KBM-7 (cell line): ENCODE data around the gene NR2F1-AS1.
"Not testable (repeated sequence)": the region's sequence is repeated elsewhere in the genome, so short reads cannot be mapped to it uniquely, and the experiment has no call there.

ENCODE experiments used
- DNase-seq: peaks from one replicate; pipeline ENCODE4 v3.0.0-alpha.2; 2015
- in situ Hi-C: fragments of 300-500 bp; cut with MboI; formaldehyde crosslinking; loops from 2 replicates; pipeline ENCODE4 v1.14.3; 2020; ENCODE audit warnings: low sequenced_read_pairs, low pct_unique_long_range_greater_than_20kb, mixed read lengths

The NR2F1-AS1 gene

GRCh38 chr5:93462916-93463315 is 118.1 kb downstream of the NR2F1-AS1 start:
- DNase-seq, result no peak
- in situ Hi-C loops, result no loop called here

DNA sequence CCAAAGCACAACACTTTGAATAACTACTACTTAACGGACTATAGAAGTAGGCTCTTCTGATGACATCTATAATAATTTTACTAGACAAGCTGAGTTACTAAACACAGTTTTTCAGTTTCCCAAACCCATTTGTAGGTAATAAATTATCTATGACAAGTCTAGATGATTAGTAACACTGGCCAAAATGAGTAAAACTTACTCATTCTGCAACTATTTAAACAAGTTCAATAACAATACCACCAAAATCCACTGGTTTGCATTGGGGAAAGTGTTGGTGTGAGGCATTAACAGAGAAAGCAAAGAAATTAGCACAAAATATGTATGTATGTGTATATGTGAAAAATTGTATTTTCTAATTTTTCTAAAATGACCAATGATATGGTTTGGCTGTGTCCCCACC is 119.3 kb downstream of the NR2F1-AS1 start:
- in situ Hi-C loops, result no loop called here
- no peak for DNase-seq

- in situ Hi-C loops, result no loop called here
- no peak for DNase-seq
Measured at GRCh38 chr5:93460286-93460685, 120.7 kb downstream of the NR2F1-AS1 start.

DNA sequence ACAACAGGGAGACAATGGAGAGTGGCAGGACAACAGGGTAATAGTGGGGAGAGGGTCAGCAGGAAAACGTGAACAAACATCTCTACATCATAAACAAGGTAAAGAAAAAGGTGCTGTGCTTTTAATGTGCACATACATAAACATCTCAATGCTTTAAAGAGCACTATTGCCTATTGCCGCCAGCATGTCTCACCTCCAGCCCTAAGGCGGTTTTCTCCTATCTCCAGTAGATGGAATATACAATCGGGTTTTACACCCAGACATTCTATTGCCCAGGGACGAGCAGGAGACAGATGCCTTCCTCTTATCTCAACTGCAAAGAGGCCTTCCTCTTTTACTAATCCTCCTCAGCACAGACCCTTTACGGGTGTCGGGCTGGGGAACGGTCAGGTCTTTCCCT is 124.2 kb downstream of the NR2F1-AS1 start:
- peak; percentile 34 for DNase-seq
- in situ Hi-C loops, result not testable (repeated sequence)

GRCh38 chr5:93454896-93455295 is 126.1 kb downstream of the NR2F1-AS1 start:
- DNase-seq, result no peak
- in situ Hi-C loops, result no loop called here

DNA sequence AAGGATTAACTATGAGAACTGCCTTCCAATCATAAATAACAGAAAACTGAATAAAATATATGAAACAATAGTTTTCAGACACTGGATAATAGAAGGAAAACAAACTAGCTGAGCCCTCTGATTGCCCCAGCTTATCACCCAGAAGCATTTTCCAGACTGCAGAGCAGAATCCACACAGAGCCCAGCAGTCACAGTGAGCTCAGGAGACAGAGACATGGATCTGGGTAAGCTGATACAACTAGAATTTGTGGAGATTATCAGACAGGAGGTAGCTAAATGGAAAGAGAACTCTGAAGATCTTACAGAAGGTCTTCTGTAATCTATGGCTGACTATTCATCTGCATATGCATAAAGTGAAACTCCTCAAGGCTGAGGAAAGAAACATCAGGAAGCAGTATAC is 128.8 kb downstream of the NR2F1-AS1 start:
- in situ Hi-C loops, result no loop called here
- DNase-seq, result no peak

- in situ Hi-C loops, result no loop called here
- no peak for DNase-seq
Measured at GRCh38 chr5:93438124-93438523, 142.9 kb downstream of the NR2F1-AS1 start.

GRCh38 chr5:93436083-93436482 is 144.9 kb downstream of the NR2F1-AS1 start:
- DNase-seq, result no peak
- in situ Hi-C loops, result no loop called here

DNA sequence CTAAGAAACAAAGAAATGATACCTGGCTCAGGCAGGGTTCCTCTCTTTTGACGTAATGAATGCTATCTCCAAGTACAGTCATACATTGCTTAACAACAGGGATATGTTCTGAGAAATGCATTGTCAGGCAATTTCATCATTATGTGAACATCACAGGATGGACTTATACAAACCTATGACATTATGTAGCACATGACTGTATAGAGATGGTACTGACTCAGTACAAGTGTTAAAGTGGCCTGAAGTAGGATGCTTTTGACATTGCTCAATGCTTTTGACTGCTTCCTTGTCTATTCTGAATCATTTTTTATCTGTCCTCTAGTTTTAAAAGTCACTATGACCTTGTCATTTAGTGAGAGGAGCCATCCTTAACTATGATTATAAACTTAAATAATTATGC is 147.6 kb downstream of the NR2F1-AS1 start:
- no peak for DNase-seq
- in situ Hi-C loops, result no loop called here

DNA sequence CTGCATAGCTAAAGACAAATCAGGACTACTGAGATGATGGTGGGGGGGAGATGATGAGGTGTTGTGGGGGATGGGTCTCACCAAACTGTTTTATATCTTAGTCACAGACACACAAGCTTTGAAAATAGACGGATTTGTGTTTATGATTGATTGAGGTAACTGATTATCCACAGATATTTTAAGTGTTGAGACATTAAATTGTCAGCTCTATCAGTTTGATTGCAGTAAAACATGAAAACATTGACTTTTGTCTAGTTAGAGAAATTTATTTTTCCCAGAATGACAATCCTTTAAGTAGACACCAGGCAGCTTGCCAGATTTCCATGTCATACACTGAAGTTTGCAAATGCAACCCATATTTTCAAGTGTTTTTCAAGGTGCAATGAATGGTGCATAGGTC is 149.8 kb downstream of the NR2F1-AS1 start:
- in situ Hi-C loops, result no loop called here
- no peak for DNase-seq

GRCh38 chr5:93430673-93431199 is 150.3 kb downstream of the NR2F1-AS1 start:
- no peak for DNase-seq
- in situ Hi-C loops, result no loop called here

GRCh38 chr5:93430118-93430517 is 150.9 kb downstream of the NR2F1-AS1 start:
- in situ Hi-C loops, result no loop called here
- DNase-seq, result no peak

DNA sequence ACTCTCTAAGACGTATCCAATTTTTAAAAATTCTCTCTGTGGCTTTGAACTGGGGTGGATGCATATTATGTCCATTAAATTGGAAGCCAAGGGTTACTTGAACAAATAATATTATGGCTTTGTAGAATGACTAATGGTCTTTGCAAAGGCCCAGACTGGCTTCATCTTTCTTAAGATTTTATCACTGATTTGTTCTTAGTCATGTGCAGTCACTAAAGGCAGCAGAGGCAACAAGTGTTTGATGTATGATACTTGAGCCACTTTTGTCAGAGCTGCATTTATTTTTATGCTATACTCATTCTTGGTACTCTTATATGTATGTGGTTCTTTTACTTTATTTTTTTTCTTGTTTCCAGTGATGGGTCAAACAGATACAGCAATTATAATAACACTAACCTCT is 152.2 kb downstream of the NR2F1-AS1 start:
- DNase-seq, result no peak
- in situ Hi-C loops, result no loop called here

DNA sequence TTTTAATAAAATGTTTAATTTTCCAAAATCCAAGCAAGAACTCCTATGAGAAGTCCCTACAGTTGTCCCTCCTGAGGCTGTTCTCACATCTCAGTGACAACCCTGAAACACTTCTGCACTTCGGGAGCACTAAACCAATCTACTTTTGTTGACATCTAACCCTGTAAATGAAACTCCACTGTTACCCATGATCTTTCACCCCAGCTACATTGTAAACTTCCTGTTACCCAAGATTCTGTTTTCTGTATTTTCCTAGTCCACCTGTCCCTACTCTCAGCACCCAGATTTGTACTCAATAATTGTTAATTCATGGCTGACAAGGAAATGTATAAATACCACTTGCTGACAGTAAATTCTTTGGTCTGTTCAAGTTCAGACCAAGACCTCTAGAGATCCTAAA is 153.7 kb downstream of the NR2F1-AS1 start:
- in situ Hi-C loops, result no loop called here
- DNase-seq, result no peak

DNA sequence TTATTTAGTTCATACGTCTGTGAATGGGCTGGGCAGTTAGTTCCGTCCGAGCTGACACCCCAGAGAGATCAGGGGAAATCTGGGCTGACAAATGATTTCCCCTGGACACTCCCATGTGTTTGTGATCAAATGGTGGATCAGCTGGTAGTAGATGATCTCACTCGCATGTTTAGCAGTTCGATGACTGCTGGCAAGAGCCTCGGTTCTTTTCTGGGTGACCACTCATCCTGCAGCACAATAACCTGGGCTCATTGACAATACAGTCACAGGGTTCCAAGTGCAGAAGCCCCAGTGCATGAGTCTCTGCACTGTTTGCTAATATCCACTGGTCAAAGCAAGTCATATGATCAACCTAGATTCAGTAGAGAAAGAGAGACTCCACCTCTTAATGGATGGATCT is 155.9 kb downstream of the NR2F1-AS1 start:
- no peak for DNase-seq
- in situ Hi-C loops, result no loop called here

DNA sequence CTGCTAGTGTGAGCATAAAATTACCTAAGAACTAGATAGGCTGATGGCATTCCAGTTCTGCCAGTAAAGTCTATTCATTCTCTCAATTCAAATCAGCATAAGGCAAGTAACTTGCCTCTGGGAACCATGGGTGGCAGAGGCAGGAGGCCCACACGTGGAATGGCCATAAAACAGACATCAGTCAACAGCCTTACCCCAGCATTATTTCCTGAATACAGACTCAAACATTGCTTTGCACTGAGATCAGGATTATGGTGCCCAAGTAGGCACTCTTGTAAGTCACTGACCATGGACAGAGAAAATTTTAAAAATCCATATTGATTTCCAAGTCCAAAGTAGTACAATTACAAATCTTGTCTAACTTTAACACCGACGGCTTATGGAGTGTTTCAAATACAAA is 157.7 kb downstream of the NR2F1-AS1 start:
- DNase-seq, result no peak
- in situ Hi-C loops, result no loop called here

GRCh38 chr5:93422652-93423280 is 158.3 kb downstream of the NR2F1-AS1 start:
- in situ Hi-C loops, result no loop called here
- no peak for DNase-seq

GRCh38 chr5:93421987-93422401 is 159.0 kb downstream of the NR2F1-AS1 start:
- no peak for DNase-seq
- in situ Hi-C loops, result no loop called here

- no peak for DNase-seq
Measured at GRCh38 chr5:93421468-93421867, 159.6 kb downstream of the NR2F1-AS1 start.

GRCh38 chr5:93417490-93417889 is 163.5 kb downstream of the NR2F1-AS1 start:
- in situ Hi-C loops, result no loop called here
- no peak for DNase-seq

More at GRCh38 chr5:93421468-93421867, 159.6 kb downstream of the NR2F1-AS1 start:
- in situ Hi-C loops, result no loop called here

- in situ Hi-C loops, result no loop called here
- DNase-seq, result no peak
Measured at GRCh38 chr5:93415819-93416218, 165.2 kb downstream of the NR2F1-AS1 start.
